AG09309 (cell line): ENCODE data around the gene FOXL1.

Experiments used
- DNase-seq: peaks from one replicate; pipeline ENCODE4 v3.0.0-alpha.2; 2010; ENCODE audit warnings: low read depth
- H3K4me3 ChIP-seq: 2 replicates; pipeline ENCODE4 v1.5.1; 2011; ENCODE audit warnings: mild to moderate bottlenecking, low read depth, low read length, moderate library complexity; ENCODE audit not compliant: control insufficient read depth
- CTCF ChIP-seq: IDR thresholded peaks from 2 replicates; pipeline ENCODE4 v1.5.1; 2011; ENCODE audit warnings: mild to moderate bottlenecking, low read depth, low read length, inconsistent platforms; ENCODE audit not compliant: insufficient read depth, control insufficient read depth; ENCODE audit errors: missing control alignments

The FOXL1 gene

DNA sequence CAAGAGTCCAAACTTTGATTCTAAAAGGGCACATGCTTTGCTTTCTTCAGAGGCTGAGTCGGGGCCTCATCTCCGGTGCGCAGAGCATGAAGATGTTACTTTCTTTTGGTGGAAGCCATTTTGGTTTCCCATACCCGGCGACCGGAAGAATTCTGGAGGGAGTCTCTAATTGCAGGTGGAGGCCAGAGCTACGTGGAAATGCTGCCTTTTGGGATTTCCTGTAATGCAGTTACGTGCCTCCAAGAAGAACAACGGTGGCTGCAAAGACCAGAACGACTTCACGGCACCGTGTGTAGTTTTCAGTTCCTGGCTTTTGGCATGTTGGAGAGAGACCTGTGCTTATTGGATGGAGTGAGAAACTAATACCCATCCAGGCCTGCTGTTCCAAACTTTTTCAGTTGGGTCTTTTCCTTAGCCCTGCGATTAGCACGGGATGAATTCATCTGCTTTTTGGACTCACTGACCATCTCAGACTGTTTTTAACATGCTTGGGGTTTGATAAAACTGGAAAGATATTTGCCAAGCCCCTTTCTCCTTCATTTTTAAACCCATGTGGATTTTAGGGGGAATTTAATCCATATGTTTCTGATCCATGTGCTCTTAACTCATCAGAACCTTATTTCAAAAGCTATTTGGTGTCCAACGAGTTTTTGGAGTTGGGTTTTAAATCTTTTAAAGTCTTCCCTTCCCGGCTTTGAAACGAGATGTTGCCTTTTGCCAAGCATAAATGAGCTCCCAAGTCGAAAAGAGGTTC, 19.0 kb downstream of the FOXL1 start:
- TF ChIP-seq CTCF = no peak
- DNase-seq = no peak
- H3K4me3 ChIP-seq = no peak overlapping the region

DNA sequence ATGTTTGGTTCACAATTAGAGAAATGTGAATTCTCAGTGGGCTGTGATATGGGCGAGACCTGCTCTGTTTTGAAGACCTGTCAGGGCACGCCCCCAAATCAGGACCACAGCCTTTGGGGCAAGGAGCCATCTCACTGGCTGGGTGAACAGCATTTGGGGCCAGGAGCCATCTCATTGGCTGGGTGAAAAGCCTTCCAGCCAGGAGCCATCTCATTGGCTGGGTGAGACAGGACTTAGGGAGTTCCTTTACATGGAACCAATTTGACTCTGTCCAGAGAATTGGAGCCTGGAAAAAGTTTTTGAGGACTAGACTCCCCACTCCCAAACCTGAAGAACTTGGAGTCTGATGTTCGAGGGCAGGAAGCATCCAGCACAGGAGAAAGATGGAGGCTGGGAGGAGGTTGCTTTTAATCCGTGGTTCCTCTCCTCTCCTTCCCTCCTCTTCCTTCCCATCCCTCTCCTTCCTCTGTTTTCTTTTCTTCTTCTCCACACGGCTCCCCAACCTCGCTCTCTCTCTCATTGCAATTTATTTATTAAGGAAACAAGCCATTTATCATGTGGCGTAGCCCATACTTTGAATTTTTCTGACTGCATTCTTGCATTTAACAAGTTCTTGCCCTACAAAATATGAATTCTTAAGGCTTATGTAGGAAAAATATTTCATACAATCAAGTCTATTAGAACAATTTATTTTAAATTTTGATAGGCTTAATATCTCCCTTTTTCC, 19.7 kb downstream of the FOXL1 start:
- TF ChIP-seq CTCF = no peak
- DNase-seq = no peak
- no peak overlapping the region for H3K4me3 ChIP-seq

GRCh38 chr16:86598607-86599565, 20.5 kb downstream of the FOXL1 start:
- H3K4me3 ChIP-seq = no peak overlapping the region
- TF ChIP-seq CTCF = no peak
- no peak for DNase-seq

GRCh38 chr16:86601356-86601755, 23.0 kb downstream of the FOXL1 start:
- no peak for TF ChIP-seq CTCF

DNA sequence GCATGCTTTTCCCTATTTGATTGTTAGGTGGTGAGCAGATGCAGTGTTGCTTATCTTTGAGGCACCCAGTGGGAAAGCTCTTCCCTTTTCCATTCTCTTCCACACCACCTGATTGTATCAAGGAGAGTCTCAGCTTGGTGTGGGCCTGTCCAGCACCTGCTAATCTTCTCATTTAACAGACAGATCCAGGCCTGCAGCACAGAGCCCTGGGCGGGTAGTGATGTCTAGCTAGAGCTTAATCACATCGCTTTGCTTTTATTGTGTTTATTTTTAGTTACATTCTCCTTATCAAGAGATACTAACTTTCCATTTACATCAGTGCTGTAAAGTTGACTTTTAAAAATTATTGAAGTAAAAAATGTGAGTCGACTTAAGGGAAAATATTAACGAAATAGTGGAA, 24.2 kb downstream of the FOXL1 start:
- DNase-seq = no peak
- TF ChIP-seq CTCF = no peak
- no peak overlapping the region for H3K4me3 ChIP-seq

More at GRCh38 chr16:86601356-86601755, 23.0 kb downstream of the FOXL1 start:
- DNase-seq = no peak
- no peak overlapping the region for H3K4me3 ChIP-seq

- TF ChIP-seq CTCF = no peak
- no peak overlapping the region for H3K4me3 ChIP-seq
- no peak for DNase-seq
Observed at GRCh38 chr16:86604436-86605193, 26.3 kb downstream of the FOXL1 start.
